Osteocyte (in vitro differentiated cells): Measurements from ENCODE around the gene WNK2. TPM values are rescaled to one million over a fixed set of nuclear protein-coding genes. Genes with fewer than 3 reads are reported as not detected.

Experiments used
- DNase-seq: peaks from one replicate; pipeline ENCODE4 v3.0.0; 2021; ENCODE audit warnings: mixed read lengths; ENCODE audit not compliant: unreplicated experiment; ENCODE audit errors: extremely low spot score
- H3K27ac Mint-ChIP-seq: one replicate; pipeline ENCODE4 v1.8.0; 2021; ENCODE audit warnings: mild to moderate bottlenecking, mixed read lengths; ENCODE audit not compliant: unreplicated experiment
- H3K27me3 Mint-ChIP-seq: one replicate; pipeline ENCODE4 v1.8.0; 2021; ENCODE audit warnings: mixed read lengths; ENCODE audit not compliant: unreplicated experiment
- H3K36me3 Mint-ChIP-seq: one replicate; pipeline ENCODE4 v1.8.0; 2021; ENCODE audit warnings: mixed read lengths; ENCODE audit not compliant: unreplicated experiment
- H3K4me1 Mint-ChIP-seq: one replicate; pipeline ENCODE4 v1.8.0; 2021; ENCODE audit warnings: mixed read lengths; ENCODE audit not compliant: unreplicated experiment
- H3K4me3 Mint-ChIP-seq: one replicate; pipeline ENCODE4 v1.8.0; 2021; ENCODE audit warnings: mild to moderate bottlenecking, moderate library complexity, mixed read lengths; ENCODE audit not compliant: unreplicated experiment
- H3K9me3 Mint-ChIP-seq: one replicate; pipeline ENCODE4 v1.8.0; 2021; ENCODE audit warnings: mixed read lengths; ENCODE audit not compliant: unreplicated experiment
- total RNA-seq: library from RNA; stranded (reverse); gene quantifications from 2 replicates; pipeline ENCODE4 v1.2.1, GENCODE V29; 2021
- TF ChIP-seq, protein P1 (sequence below): fragments of 200-600 bp; sonication (generic); IDR thresholded peaks from 2 replicates; pipeline ENCODE4 v1.5.0; 2021; ENCODE audit warnings: antibody characterized with exemption, mild to moderate bottlenecking, moderate library complexity

The WNK2 gene
- total RNA-seq, 1 donor from 2014 or later, result not detected

DNA sequence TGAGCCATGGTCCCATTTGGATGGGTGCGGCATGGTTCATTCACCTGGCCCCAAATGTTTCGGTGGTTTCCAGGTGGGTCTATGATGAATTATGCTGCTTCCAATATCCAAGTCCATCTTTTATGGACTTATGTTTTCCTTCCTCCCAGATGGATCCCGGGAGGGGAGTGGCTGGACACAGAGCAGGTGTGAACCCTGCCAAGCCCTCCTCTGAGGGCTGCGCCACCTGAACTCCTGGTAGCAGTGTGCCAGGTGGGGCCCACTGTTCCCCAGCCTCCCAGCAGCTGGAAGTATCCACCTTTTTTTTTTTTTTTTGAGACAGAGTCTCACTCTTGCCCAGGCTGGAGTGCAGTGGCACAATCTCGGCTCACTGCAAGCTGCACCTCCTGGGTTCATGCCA lies 42.9 kb downstream of the WNK2 start:
- Mint-ChIP-seq H3K4me1 (peaks cover 7% of the 10 kb centered on the region), H3K27me3 (no peaks in the 10 kb centered on the region)

DNA sequence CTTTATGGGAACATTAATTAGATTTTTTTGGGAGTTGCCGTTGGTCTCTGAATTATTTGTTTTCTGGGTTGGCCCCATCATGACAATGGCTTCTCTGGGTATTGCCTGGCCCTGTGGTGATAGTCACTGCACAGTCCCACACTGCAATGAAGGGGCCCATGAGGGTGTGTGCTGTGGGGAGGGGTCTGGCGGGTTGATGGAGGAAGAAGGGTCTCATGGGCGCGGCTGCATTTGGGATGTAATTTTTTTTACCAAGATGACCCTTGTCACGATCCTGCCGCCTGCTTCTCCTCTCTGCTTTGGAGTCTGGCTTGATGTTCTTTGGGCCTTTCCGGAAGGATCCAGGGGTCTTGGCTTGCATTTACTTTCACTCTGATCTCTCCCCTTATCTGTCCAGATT lies 44.1 kb downstream of the WNK2 start:
- Mint-ChIP-seq H3K4me1 (peaks cover 4% of the 10 kb centered on the region), H3K27ac (no peak overlapping the region), H3K4me3 (no peak overlapping the region), H3K9me3 (no peaks in the 10 kb centered on the region), H3K36me3 (no peaks in the 10 kb centered on the region), H3K27me3 (peaks cover 2% of the 10 kb centered on the region)
- DNase-seq, result no peak
- TF ChIP-seq, protein P1, sequence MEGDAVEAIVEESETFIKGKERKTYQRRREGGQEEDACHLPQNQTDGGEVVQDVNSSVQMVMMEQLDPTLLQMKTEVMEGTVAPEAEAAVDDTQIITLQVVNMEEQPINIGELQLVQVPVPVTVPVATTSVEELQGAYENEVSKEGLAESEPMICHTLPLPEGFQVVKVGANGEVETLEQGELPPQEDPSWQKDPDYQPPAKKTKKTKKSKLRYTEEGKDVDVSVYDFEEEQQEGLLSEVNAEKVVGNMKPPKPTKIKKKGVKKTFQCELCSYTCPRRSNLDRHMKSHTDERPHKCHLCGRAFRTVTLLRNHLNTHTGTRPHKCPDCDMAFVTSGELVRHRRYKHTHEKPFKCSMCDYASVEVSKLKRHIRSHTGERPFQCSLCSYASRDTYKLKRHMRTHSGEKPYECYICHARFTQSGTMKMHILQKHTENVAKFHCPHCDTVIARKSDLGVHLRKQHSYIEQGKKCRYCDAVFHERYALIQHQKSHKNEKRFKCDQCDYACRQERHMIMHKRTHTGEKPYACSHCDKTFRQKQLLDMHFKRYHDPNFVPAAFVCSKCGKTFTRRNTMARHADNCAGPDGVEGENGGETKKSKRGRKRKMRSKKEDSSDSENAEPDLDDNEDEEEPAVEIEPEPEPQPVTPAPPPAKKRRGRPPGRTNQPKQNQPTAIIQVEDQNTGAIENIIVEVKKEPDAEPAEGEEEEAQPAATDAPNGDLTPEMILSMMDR, result no peak

More for the DNA sequence above, 42.9 kb downstream of the WNK2 start:
- TF ChIP-seq, protein P1, result no peak
- DNase-seq, result no peak
- Mint-ChIP-seq H3K36me3 (no peaks in the 10 kb centered on the region), H3K4me3 (no peak overlapping the region), H3K27ac (no peak overlapping the region), H3K9me3 (no peaks in the 10 kb centered on the region)

DNA sequence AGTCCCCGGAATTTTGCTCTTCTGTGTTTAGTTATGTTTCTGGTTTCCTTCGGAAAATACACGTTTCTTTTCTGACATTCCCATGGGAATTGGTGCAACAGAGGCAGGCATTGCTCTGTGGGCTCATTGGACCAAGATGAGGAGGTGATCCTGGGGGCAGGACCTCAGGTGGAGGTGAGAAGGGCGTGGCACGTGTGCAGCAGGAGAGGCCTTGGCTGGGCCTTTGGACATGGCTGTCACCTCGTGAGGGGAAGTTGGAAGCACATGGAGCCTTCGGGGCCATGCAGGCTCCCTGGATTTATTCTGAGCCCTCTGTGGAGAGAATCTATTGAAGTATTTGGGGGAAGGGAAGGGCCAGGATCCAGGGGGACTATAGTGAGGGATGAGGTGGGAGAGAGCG lies 44.5 kb downstream of the WNK2 start:
- TF ChIP-seq, protein P1, result no peak
- DNase-seq, result no peak
- Mint-ChIP-seq H3K4me1 (peaks cover 3% of the 10 kb centered on the region), H3K9me3 (no peaks in the 10 kb centered on the region), H3K36me3 (no peaks in the 10 kb centered on the region), H3K4me3 (no peak overlapping the region), H3K27me3 (peaks cover 2% of the 10 kb centered on the region), H3K27ac (no peak overlapping the region)

DNA sequence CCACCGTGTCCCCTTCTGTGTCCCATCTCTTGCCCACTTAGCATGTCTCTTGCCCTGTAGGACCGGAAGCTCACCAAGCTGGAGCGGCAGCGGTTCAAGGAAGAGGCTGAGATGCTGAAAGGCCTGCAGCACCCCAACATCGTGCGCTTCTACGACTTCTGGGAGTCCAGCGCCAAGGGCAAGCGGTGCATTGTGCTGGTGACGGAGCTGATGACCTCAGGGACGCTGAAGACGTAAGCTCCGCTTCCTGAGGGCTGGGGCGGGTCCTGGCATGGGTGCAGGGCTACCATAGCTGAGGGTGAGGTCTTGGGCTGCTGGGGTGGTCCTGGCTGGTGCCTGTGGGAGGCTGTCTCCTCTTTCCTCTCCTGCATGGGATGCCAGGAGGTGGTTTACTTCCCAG lies 45.7 kb downstream of the WNK2 start:
- Mint-ChIP-seq H3K4me1 (no peaks in the 10 kb centered on the region), H3K27ac (no peak overlapping the region), H3K9me3 (no peaks in the 10 kb centered on the region), H3K36me3 (no peaks in the 10 kb centered on the region), H3K27me3 (peaks cover 2% of the 10 kb centered on the region), H3K4me3 (no peak overlapping the region)
- DNase-seq, result no peak
- TF ChIP-seq, protein P1, result no peak

DNA sequence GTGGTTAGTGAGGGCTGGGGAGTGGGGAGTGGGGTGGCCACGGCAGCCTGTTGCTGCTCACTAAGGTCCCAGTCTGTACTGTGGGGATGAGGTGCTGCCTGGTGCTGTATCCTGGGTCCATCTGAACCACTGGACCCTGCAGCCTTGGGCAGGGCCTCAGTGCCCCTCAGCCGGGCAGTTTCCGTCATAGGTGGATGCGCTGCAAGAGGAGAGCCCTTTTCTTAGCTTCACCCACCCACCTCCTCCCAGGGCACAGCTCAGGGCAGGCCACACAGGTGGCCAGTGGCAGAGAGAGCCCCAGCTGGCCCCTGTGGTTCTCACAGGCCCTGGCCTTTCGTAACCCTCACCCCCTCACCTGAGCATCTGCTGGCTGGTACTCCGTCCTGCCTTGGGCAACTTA lies 46.2 kb downstream of the WNK2 start:
- Mint-ChIP-seq H3K27ac (no peak overlapping the region), H3K4me1 (no peaks in the 10 kb centered on the region), H3K4me3 (no peak overlapping the region), H3K9me3 (no peaks in the 10 kb centered on the region), H3K27me3 (peaks cover 2% of the 10 kb centered on the region), H3K36me3 (no peaks in the 10 kb centered on the region)
- TF ChIP-seq, protein P1, result no peak
- no peak for DNase-seq
